GM06990 (cell line): ENCODE data around the gene TEDC2.

ENCODE experiments used
- DNase-seq: peaks from one replicate; pipeline ENCODE4 v3.0.0-alpha.2; 2011; ENCODE audit not compliant: insufficient read length; ENCODE audit errors: extremely low read depth
- H3K27me3 ChIP-seq: replicated peaks from 2 replicates; pipeline ENCODE4 v1.6.0; 2011; ENCODE audit warnings: low read length; ENCODE audit not compliant: control insufficient read depth, insufficient read depth
- H3K36me3 ChIP-seq: 2 replicates; pipeline ENCODE4 v1.5.1; 2011; ENCODE audit warnings: low read length; ENCODE audit not compliant: control insufficient read depth, insufficient read depth
- H3K4me3 ChIP-seq: replicated peaks from 2 replicates; pipeline ENCODE4 v1.5.1; 2011; ENCODE audit warnings: low read depth, mild to moderate bottlenecking, control low read depth, low read length
- TF ChIP-seq, protein P1 (sequence below): IDR thresholded peaks from 2 replicates; pipeline ENCODE4 v1.5.1; 2011; ENCODE audit warnings: low read length, control low read depth, mild to moderate bottlenecking, inconsistent platforms; ENCODE audit not compliant: insufficient read depth, poor library complexity, severe bottlenecking

TEDC2 gene

DNA sequence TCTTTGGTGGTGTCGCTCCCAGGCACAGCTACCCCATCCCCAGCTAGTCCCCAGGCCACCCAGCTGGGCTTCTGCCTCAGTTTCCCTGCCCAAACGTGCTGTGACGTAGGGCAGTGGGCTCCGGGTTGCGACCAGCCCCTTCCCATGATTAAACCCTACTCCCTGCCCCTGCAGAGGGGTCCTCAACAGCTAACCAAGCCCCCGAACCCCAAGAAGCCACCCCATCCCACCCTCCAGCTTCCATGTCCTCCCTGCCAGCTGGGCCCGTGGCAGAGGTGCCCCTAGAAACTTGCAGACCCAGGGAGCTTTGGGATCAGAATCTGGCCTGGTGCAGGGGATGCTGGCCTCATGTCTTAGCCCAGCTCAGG is 10.3 kb downstream of the TEDC2 start:
- no peaks in the 10 kb centered on the region for H3K36me3 ChIP-seq
- no peak overlapping the region for H3K4me3 ChIP-seq
- no peaks in the 10 kb centered on the region; the same call in 1 of the 2 replicates for H3K27me3 ChIP-seq
- TF ChIP-seq, protein P1, sequence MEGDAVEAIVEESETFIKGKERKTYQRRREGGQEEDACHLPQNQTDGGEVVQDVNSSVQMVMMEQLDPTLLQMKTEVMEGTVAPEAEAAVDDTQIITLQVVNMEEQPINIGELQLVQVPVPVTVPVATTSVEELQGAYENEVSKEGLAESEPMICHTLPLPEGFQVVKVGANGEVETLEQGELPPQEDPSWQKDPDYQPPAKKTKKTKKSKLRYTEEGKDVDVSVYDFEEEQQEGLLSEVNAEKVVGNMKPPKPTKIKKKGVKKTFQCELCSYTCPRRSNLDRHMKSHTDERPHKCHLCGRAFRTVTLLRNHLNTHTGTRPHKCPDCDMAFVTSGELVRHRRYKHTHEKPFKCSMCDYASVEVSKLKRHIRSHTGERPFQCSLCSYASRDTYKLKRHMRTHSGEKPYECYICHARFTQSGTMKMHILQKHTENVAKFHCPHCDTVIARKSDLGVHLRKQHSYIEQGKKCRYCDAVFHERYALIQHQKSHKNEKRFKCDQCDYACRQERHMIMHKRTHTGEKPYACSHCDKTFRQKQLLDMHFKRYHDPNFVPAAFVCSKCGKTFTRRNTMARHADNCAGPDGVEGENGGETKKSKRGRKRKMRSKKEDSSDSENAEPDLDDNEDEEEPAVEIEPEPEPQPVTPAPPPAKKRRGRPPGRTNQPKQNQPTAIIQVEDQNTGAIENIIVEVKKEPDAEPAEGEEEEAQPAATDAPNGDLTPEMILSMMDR: no peak
- DNase-seq: no peak

DNA sequence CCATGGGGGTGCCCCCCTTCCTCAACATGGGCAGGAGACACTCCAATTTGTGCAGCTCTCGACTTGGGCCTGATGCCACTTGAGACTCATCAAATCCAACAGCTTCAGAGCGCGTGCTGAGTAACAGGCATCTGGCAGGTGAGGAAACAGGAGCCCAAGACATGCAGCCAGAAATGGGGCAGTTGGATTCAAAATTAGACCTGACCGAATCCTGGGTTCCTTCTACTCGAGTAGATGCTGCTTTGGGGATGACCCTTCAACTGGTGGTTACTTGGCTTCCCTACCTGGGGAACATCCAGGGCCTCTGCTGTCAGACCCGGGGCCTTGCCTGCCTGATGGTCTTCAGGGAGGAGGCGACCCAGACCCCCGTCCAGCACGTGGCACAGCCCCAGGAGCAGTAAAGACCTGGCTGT is 10.7 kb downstream of the TEDC2 start:
- TF ChIP-seq, protein P1: no peak
- no peak for DNase-seq
- Histone ChIP-seq H3K27me3 (no peaks in the 10 kb centered on the region; the same call in 1 of the 2 replicates), H3K4me3 (no peak overlapping the region), H3K36me3 (no peaks in the 10 kb centered on the region)

DNA sequence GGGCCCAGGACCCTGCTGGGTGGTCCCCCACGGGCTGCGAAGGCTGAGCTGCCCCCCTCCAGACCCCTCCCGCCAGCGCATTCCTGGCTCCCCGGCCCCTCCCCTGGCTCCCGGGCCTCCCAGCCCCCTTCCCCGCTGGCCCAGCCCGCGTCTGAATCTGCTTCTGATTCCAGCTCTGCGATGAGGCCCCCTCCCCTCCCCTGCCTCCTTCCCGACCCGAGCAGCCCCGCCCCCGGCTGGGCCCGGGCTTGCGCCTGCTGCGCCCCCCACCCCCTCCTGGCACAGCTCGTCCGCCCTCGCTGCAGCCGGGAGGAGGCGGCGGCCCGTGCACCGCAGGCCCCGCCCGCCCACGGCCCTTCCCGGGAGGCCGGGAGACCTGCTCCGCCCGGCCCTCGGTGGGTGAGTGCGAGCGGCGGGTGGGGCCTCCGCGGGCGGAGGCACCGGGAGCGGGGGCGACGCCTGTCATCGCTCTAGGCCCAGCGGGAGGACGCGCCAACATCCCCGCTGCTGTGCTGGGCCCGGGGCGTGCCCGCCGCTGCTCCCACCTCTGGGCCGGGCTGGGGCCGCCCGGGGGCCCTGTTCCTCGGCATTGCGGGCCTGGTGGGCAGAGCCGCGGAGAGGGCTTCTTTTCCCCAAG is 11.2 kb downstream of the TEDC2 start, which contains the start of gene NTN3:
Gene NTN3, plus strand, starts transcription at position 282 of the 637 bp plus-strand sequence. CDS start 405 bp downstream, outside the sequence.
- no peak within 1 kb of the TSS for H3K4me3 ChIP-seq
- TF ChIP-seq, protein P1: no peak
- DNase-seq: no peak

DNA sequence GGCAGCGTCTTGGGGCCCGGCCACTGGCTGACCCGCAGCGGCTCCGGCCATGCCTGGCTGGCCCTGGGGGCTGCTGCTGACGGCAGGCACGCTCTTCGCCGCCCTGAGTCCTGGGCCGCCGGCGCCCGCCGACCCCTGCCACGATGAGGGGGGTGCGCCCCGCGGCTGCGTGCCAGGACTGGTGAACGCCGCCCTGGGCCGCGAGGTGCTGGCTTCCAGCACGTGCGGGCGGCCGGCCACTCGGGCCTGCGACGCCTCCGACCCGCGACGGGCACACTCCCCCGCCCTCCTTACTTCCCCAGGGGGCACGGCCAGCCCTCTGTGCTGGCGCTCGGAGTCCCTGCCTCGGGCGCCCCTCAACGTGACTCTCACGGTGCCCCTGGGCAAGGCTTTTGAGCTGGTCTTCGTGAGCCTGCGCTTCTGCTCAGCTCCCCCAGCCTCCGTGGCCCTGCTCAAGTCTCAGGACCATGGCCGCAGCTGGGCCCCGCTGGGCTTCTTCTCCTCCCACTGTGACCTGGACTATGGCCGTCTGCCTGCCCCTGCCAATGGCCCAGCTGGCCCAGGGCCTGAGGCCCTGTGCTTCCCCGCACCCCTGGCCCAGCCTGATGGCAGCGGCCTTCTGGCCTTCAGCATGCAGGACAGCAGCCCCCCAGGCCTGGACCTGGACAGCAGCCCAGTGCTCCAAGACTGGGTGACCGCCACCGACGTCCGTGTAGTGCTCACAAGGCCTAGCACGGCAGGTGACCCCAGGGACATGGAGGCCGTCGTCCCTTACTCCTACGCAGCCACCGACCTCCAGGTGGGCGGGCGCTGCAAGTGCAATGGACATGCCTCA is 12.0 kb downstream of the TEDC2 start:
- H3K4me3 ChIP-seq: no peak overlapping the region
- no peaks in the 10 kb centered on the region for H3K36me3 ChIP-seq
- no peaks in the 10 kb centered on the region; the same call in 1 of the 2 replicates for H3K27me3 ChIP-seq
- DNase-seq: no peak
- TF ChIP-seq, protein P1: no peak

More for the DNA sequence above, 11.2 kb downstream of the TEDC2 start, which contains the start of gene NTN3:
- Histone ChIP-seq H3K27me3 (no peaks in the 10 kb centered on the region; the same call in 1 of the 2 replicates), H3K36me3 (no peaks in the 10 kb centered on the region)

DNA sequence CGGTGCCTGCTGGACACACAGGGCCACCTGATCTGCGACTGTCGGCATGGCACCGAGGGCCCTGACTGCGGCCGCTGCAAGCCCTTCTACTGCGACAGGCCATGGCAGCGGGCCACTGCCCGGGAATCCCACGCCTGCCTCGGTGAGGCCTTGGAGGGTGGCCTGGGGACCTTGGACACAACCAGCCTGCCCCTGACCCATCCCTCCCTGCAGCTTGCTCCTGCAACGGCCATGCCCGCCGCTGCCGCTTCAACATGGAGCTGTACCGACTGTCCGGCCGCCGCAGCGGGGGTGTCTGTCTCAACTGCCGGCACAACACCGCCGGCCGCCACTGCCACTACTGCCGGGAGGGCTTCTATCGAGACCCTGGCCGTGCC is 12.6 kb downstream of the TEDC2 start:
- DNase-seq: no peak
- no peaks in the 10 kb centered on the region for H3K36me3 ChIP-seq
- TF ChIP-seq, protein P1: no peak
- H3K27me3 ChIP-seq: no peaks in the 10 kb centered on the region; the same call in 1 of the 2 replicates
- H3K4me3 ChIP-seq: no peak overlapping the region
